GM21360 (cell line): Measurements from ENCODE around the gene NAT9.

Experiments
- ATAC-seq: cut with Tn5 transposase; IDR thresholded peaks from one replicate; pipeline ENCODE4 v1.9.1; 2021; ENCODE audit warnings: mild to moderate bottlenecking, moderate library complexity; ENCODE audit not compliant: unreplicated experiment

Gene NAT9

GRCh38 chr17:74763565-74764387 is 12.4 kb downstream of the NAT9 start:
- no peak for ATAC-seq

GRCh38 chr17:74761931-74762330 is 14.2 kb downstream of the NAT9 start:
- ATAC-seq: no peak

- ATAC-seq: no peak
These were observed 14.7 kb downstream of the NAT9 start for GRCh38 chr17:74761419-74761818.

GRCh38 chr17:74760404-74761105 is 15.6 kb downstream of the NAT9 start:
- no peak for ATAC-seq

GRCh38 chr17:74759941-74760340 is 16.2 kb downstream of the NAT9 start:
- no peak for ATAC-seq

GRCh38 chr17:74759243-74759801 is 16.8 kb downstream of the NAT9 start:
- ATAC-seq: no peak

- ATAC-seq: no peak
These were observed 17.3 kb downstream of the NAT9 start for GRCh38 chr17:74758848-74759168.

- ATAC-seq: no peak
These were observed 18.0 kb downstream of the NAT9 start for GRCh38 chr17:74757931-74758847.

- no peak for ATAC-seq
These were observed 18.6 kb downstream of the NAT9 start for GRCh38 chr17:74757502-74757901.

GRCh38 chr17:74756891-74757290 is 19.3 kb downstream of the NAT9 start:
- ATAC-seq: no peak

- no peak for ATAC-seq
These were observed 20.6 kb downstream of the NAT9 start for GRCh38 chr17:74755533-74755932.

GRCh38 chr17:74754832-74755231 is 21.3 kb downstream of the NAT9 start:
- ATAC-seq: no peak

- no peak for ATAC-seq
These were observed 23.2 kb downstream of the NAT9 start for GRCh38 chr17:74752822-74753401.

DNA sequence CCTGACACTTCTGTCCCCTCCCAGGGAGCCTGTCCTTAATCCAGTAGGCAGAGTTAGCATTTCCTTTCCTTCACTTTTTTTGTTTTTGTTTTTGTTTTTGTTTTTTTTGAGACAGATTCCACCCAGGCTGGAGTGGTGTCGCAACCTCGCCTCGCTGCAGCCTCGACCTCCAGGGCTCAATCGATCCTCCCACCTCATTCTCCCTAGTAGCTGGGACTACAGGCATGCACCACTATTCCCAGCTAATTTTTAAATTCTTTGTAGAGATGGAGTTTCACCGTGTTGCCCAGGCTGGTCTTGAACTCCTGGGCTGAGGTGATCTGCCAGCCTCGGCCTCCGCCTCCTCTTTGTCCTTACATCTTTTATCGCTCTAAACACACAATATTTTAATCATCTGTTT is 23.7 kb downstream of the NAT9 start:
- ATAC-seq: no peak

DNA sequence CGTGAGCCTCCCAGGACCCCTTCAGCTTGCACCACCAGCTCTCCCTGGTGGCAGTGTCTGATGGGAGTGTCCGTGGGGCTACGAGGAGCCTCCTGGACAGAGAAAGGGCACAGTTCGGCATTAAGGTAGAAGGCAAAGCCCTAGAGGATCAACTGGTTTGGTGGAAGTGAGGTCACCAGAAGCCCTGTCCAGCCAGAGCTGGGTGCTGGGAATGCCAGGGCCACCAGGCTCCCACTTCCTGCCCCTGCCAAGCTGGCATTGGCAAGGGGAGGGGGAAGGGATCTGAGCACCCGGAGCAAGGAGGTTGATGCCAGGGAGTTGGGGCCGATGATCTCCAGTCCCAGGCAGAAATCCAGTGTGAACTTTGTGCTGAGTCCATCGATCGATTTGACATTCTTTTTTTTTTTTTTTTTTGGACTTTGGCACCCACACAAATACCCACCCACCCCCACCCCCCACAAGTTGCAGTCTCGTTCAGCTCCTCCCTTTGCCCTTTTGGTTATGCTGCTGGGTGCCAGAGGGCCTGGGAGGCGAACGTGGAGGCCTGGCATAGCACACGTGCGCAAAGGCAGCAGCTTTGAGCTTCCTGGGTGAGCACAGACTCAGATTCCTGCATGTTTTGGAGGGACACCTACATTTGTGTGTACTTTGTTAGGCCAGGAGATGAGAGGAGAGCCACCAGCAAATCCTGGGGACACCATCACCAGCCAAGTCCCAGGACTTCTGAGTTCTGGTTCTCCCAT is 25.6 kb downstream of the NAT9 start:
- ATAC-seq: no peak

DNA sequence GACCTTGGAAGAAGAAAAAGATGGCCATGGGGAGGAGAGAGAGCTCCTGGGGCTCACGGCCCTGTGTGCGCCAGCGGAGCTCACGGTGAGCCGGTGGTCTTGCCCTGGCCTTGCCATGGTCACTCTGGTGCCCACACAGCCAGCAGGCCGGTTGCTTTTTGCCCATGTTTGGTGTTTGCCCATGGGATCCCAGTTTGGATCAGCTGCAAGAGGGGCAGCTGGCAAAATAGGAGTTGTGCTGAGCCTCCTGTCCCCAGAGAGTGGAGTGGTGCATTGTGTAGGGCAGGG is 26.2 kb downstream of the NAT9 start:
- ATAC-seq: no peak

DNA sequence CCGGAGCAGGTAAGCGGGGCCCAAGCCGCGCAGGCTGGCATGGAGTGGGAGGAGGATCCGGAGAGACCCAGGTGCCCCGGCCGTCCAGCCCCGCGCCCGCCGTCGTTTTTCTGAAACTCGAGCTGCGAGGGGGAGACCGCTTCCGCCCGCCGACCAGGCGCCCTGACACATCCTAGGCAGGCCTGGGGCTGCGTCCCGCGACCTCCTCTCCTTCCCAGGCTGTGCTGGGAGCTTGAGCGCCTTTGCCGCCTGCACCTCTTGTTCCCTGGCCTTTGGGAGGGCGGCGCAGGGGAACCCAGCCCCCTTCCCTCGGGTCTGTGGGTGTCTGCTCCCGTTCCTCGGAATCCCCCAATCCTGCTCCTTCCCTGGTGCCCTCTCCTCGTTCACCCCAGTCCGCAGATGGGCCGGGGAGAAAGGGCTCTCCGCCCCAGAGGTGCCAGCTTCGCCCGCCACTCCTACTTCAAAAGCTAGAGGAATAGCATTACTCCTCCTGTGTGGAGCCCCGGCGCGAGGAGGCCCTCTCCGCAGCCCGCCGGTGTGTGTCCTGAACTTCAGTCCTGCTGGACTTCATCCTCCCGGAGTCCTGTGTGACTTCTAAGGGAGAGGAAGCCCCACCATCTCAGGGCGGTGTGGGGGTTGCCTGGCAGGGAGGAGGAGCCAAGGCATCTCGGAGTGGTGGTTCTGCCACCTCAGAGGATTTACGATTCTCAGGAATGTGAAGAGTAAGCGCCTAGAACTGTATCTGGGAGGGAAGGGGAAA is 26.7 kb downstream of the NAT9 start:
- no peak for ATAC-seq

DNA sequence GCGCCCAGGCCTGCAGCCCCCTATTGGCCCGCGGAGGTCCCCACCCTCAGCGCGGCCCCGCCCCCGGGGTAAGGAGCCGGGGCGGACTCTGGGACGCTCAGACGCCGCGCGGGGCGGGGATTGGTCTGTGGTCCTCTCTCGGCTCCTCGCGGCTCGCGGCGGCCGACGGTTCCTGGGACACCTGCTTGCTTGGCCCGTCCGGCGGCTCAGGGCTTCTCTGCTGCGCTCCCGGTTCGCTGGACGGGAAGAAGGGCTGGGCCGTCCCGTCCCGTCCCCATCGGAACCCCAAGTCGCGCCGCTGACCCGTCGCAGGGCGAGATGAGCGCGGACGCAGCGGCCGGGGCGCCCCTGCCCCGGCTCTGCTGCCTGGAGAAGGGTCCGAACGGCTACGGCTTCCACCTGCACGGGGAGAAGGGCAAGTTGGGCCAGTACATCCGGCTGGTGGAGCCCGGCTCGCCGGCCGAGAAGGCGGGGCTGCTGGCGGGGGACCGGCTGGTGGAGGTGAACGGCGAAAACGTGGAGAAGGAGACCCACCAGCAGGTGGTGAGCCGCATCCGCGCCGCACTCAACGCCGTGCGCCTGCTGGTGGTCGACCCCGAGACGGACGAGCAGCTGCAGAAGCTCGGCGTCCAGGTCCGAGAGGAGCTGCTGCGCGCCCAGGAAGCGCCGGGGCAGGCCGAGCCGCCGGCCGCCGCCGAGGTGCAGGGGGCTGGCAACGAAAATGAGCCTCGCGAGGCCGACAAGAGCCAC is 27.4 kb downstream of the NAT9 start, which contains the start of gene NHERF1:
NHERF1 (plus strand) TSS at position 100 of the 750 bp plus-strand sequence; CDS start at position 319, 219 bp downstream.
- ATAC-seq: peak; percentile 92

DNA sequence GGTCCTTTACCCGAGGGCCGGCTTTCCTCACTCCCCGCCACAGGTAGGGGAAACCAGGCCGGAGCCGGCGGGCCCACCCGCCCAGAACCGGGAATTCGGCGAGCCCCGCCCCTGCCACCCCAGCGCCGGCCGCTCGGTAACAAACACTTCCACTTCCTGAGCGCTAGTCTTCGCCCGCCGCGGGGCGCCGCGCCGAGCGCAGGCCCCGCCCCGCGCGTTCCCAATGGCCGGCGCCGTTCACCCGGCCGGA is 27.9 kb downstream of the NAT9 start:
- no peak for ATAC-seq
